Lung (tissue), 12 donors: Measurements from ENCODE around the gene BMP7. TPM values are rescaled to one million over a fixed set of nuclear protein-coding genes. Genes with fewer than 3 reads are reported as not detected.

Experiments
- ATAC-seq: fragments of 200-7000 bp; cut with Tn5 transposase; one replicate; pipeline ENCODE4 v1.9.1; 2020; ENCODE audit warnings: moderate number of reproducible peaks; ENCODE audit not compliant: insufficient read depth, low FRiP score
- DNase-seq, 3 donors: peaks; one replicate each; pipeline ENCODE4 v3.0.0-alpha.2; 2013 to 2017
- H3K27ac ChIP-seq, 2 donors: one replicate each; pipeline ENCODE4 v1.5.1; 2013; ENCODE audit warnings: mild to moderate bottlenecking in 2 of 2, moderate library complexity in 2 of 2, control low read depth in 1 of 2, inconsistent platforms in 1 of 2, low read depth in 1 of 2, low read length in 1 of 2
- H3K27me3 ChIP-seq, 3 donors: one replicate each; pipeline ENCODE4 v1.5.1; 2013; ENCODE audit warnings: low read length in 2 of 3; ENCODE audit not compliant: control insufficient read depth in 3 of 3, insufficient read depth in 3 of 3
- H3K36me3 ChIP-seq, 4 donors: one replicate each; pipeline ENCODE4 v1.5.1; 2013; ENCODE audit warnings: low read length in 4 of 4, mild to moderate bottlenecking in 1 of 4, moderate library complexity in 1 of 4; ENCODE audit not compliant: control insufficient read depth in 4 of 4, insufficient read depth in 4 of 4
- H3K4me1 ChIP-seq, 5 donors: one replicate each; pipeline ENCODE4 v1.5.1; 2013; ENCODE audit warnings: low read length in 5 of 5, mild to moderate bottlenecking in 2 of 5, moderate library complexity in 1 of 5; ENCODE audit not compliant: control insufficient read depth in 5 of 5, insufficient read depth in 5 of 5
- H3K4me3 ChIP-seq: one replicate; pipeline ENCODE4 v1.5.1; 2013; ENCODE audit warnings: mild to moderate bottlenecking, control low read depth, moderate library complexity
- H3K9ac ChIP-seq, 2 donors: one replicate each; pipeline ENCODE4 v1.5.1; 2013; ENCODE audit warnings: low read length in 2 of 2, control low read depth in 1 of 2; ENCODE audit not compliant: insufficient read depth in 1 of 2
- H3K9me3 ChIP-seq, 4 donors: one replicate each; pipeline ENCODE4 v1.5.1; 2013; ENCODE audit warnings: low read length in 3 of 4, mild to moderate bottlenecking in 1 of 4, moderate library complexity in 1 of 4; ENCODE audit not compliant: control insufficient read depth in 4 of 4, insufficient read depth in 3 of 4
- CTCF ChIP-seq: IDR thresholded peaks from 2 replicates; pipeline ENCODE4 v1.5.1; 2012; ENCODE audit warnings: mild to moderate bottlenecking; ENCODE audit errors: control extremely low read depth, extremely low read depth
- WGBS, 2 donors: extraction: QIAGEN DNeasy Blood & Tissue Kit; methylation state at CpG; one replicate each; pipeline ENCODE4 v1.1.7; 2013; 5-methylcytosine and 5-hydroxymethylcytosine counted together
- polyA plus RNA-seq, 2 donors: library from polyadenylated mRNA; stranded (reverse); fragments of 200-250 nt; gene quantifications; one replicate each; pipeline ENCODE4 v1.2.1, GENCODE V29; 2013
- total RNA-seq, 2 donors: library from RNA; depleted of rRNA in 1 of 2; stranded (reverse); fragments of >200 nt in 1 of 2; gene quantifications; one replicate each; pipeline ENCODE4 v1.2.1, GENCODE V29; 2014 to 2021
- donor health status: control.
- donor health status: control.
- donor health status: Bipolar disorder and iron deficiency.
- donor health status: healthy.
- donor health status: DM: yes; HTN: yes; CAD: no.

The BMP7 gene
- total and polyA plus RNA-seq, 4 donors, result 0.67 to 10.3 (median 1.4) TPM

- ATAC-seq (no peak), DNase-seq (no peak)
- no peaks in the 10 kb centered on the region for H3K27me3 ChIP-seq
- 71 to 72% methylated on average over 22 to 25 of the region's 25 CpGs for WGBS, 2 donors
- H3K4me3 ChIP-seq, result no peak overlapping the region
- no peak overlapping the region for H3K9ac ChIP-seq
- peaks cover 0 to 2% (median 0%) of the 10 kb centered on the region in 4 donors for H3K36me3 ChIP-seq
- no peak overlapping the region for H3K27ac ChIP-seq
- peaks cover 0 to 22% (median 0%) of the 10 kb centered on the region in 5 donors for H3K4me1 ChIP-seq
- no peak for TF ChIP-seq CTCF
- H3K9me3 ChIP-seq, result peaks cover 0 to 4% (median 1%) of the 10 kb centered on the region in 4 donors
Measured at GRCh38 chr20:57211908-57212533, 54.4 kb downstream of the BMP7 start.

DNA sequence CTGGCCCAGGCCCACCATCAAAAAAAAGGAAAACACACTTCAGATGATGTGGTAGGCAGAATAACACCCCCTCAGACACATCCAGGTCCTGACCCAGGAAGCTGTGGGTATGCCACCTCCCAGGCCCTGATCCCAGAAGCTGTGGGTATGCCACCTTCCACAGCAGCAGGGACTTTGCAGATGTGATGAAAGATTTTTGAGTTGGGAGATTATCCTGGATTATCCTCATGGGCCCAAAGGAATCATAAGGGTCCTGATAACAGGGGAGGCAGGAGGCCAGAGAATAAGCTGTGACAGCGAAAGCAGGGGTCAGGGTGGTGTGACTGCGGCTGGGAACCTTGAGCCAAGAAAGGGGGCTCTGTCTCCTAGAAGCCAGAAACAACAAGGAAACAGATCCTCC lies 55.0 kb downstream of the BMP7 start:
- Histone ChIP-seq H3K9me3 (peaks cover 0 to 6% (median 2%) of the 10 kb centered on the region in 4 donors), H3K27me3 (no peaks in the 10 kb centered on the region), H3K27ac (no peak overlapping the region), H3K4me3 (no peak overlapping the region), H3K36me3 (peaks cover 0 to 5% (median 0%) of the 10 kb centered on the region in 4 donors), H3K4me1 (peaks cover 0 to 22% (median 0%) of the 10 kb centered on the region in 5 donors), H3K9ac (no peak overlapping the region)
- no peak for TF ChIP-seq CTCF
- no peak for DNase-seq
- ATAC-seq, result no peak
- 91% methylated on average over 2 of the region's 2 CpGs for WGBS, 2 donors

DNA sequence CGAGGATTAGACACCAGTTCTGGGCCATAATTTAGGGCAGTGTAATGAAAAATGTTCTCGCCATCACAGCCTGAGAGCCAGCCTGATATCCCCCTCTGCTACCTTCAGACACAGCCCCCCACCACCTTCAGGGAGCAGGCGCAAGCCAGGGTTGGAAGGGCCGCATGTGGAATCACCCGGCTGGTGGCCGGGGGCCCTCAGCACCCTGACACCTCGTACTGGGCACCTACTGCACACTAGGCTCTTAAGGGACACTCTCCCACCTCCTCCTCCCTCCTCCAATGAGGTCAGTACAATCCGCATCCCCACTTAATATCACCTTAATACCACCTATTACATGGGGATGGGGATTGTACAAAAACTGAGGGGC lies 55.5 kb downstream of the BMP7 start:
- H3K9ac ChIP-seq, result no peak overlapping the region
- H3K9me3 ChIP-seq, result peaks cover 0 to 6% (median 2%) of the 10 kb centered on the region in 4 donors
- DNase-seq, result no peak
- no peak for TF ChIP-seq CTCF
- ATAC-seq, result no peak
- H3K27me3 ChIP-seq, result no peaks in the 10 kb centered on the region
- 93 to 95% methylated on average over 8 of the region's 8 CpGs for WGBS, 2 donors
- no peak overlapping the region for H3K4me3 ChIP-seq
- peaks cover 0 to 22% (median 0%) of the 10 kb centered on the region in 5 donors for H3K4me1 ChIP-seq
- peaks cover 0 to 5% (median 0%) of the 10 kb centered on the region in 4 donors for H3K36me3 ChIP-seq
- H3K27ac ChIP-seq, result no peak overlapping the region
